H9 (cell line): ENCODE measurements around the gene ZFYVE28. TPM values are rescaled to one million over a fixed set of nuclear protein-coding genes. Genes with fewer than 3 reads are reported as not detected.
"Not testable (repeated sequence)": the region's sequence is repeated elsewhere in the genome, so short reads cannot be mapped to it uniquely, and the experiment has no call there.

Experiments used
- DNase-seq: peaks from one replicate; pipeline ENCODE4 v3.0.0-alpha.2; 2017
- H2AFZ ChIP-seq: one replicate; pipeline ENCODE4 v1.6.1; 2013; ENCODE audit warnings: mild to moderate bottlenecking, low read length, control low read depth, moderate library complexity
- H2AK5ac ChIP-seq: 2 replicates; pipeline ENCODE4 v1.6.1; 2013; ENCODE audit warnings: low read length, control low read depth, mixed read lengths; ENCODE audit not compliant: insufficient read length
- H2BK120ac ChIP-seq: one replicate; pipeline ENCODE4 v1.6.1; 2013; ENCODE audit warnings: low read depth, mild to moderate bottlenecking, low read length, control low read depth, inconsistent platforms; ENCODE audit not compliant: poor library complexity, severe bottlenecking
- H2BK12ac ChIP-seq: 2 replicates; pipeline ENCODE4 v1.6.1; 2013; ENCODE audit warnings: low read length, control low read depth, mixed read lengths, low read depth; ENCODE audit not compliant: insufficient read length
- H2BK15ac ChIP-seq: 2 replicates; pipeline ENCODE4 v1.6.1; 2013; ENCODE audit warnings: low read depth, low read length, control low read depth
- H2BK20ac ChIP-seq: one replicate; pipeline ENCODE4 v1.6.1; 2013; ENCODE audit warnings: low read depth, mild to moderate bottlenecking, low read length, control low read depth, inconsistent platforms; ENCODE audit not compliant: poor library complexity, severe bottlenecking
- H2BK5ac ChIP-seq: 2 replicates; pipeline ENCODE4 v1.6.1; 2013; ENCODE audit warnings: low read length, control low read depth, mixed read lengths; ENCODE audit not compliant: insufficient read length
- H3K14ac ChIP-seq: 2 replicates; pipeline ENCODE4 v1.6.1; 2013; ENCODE audit warnings: low read length, control low read depth; ENCODE audit not compliant: insufficient read depth
- H3K18ac ChIP-seq: 2 replicates; pipeline ENCODE4 v1.6.1; 2013; ENCODE audit warnings: low read depth, mild to moderate bottlenecking, mixed read lengths, low read length, control low read depth; ENCODE audit not compliant: insufficient read length
- H3K23ac ChIP-seq: 2 replicates; pipeline ENCODE4 v1.6.1; 2013; ENCODE audit warnings: low read length, control low read depth, mixed read lengths, low read depth; ENCODE audit not compliant: insufficient read length
- H3K23me2 ChIP-seq: 2 replicates; pipeline ENCODE4 v1.6.1; 2013; ENCODE audit warnings: low read depth, mild to moderate bottlenecking, mixed read lengths, low read length, control low read depth; ENCODE audit not compliant: insufficient read length, poor library complexity, severe bottlenecking
- H3K27ac ChIP-seq: 2 replicates; pipeline ENCODE4 v1.5.1; 2013; ENCODE audit warnings: low read length, control low read depth, mixed read lengths, low read depth; ENCODE audit not compliant: insufficient read length
- H3K27me3 ChIP-seq: 2 replicates; pipeline ENCODE4 v1.6.1; 2013; ENCODE audit warnings: low read length, control low read depth, inconsistent platforms; ENCODE audit not compliant: insufficient read depth
- H3K4ac ChIP-seq: 2 replicates; pipeline ENCODE4 v1.6.1; 2013; ENCODE audit warnings: low read depth, mild to moderate bottlenecking, control low read depth, inconsistent platforms, low read length, moderate library complexity
- H3K4me1 ChIP-seq: 2 replicates; pipeline ENCODE4 v1.6.1; 2013; ENCODE audit warnings: low read length, control low read depth, inconsistent platforms; ENCODE audit not compliant: insufficient read depth
- H3K4me2 ChIP-seq: 2 replicates; pipeline ENCODE4 v1.6.1; 2013; ENCODE audit warnings: low read length, control low read depth, mixed read lengths; ENCODE audit not compliant: insufficient read length, insufficient read depth
- H3K56ac ChIP-seq: 2 replicates; pipeline ENCODE4 v1.6.1; 2013; ENCODE audit warnings: low read depth, mild to moderate bottlenecking, mixed read lengths, low read length, control low read depth; ENCODE audit not compliant: insufficient read length
- H3K79me1 ChIP-seq: 2 replicates; pipeline ENCODE4 v1.6.1; 2013; ENCODE audit warnings: low read depth, mild to moderate bottlenecking, moderate library complexity, low read length, control low read depth, inconsistent platforms; ENCODE audit not compliant: insufficient read depth, poor library complexity, severe bottlenecking
- H3K79me2 ChIP-seq: 2 replicates; pipeline ENCODE4 v1.6.1; 2013; ENCODE audit warnings: low read length, control low read depth, inconsistent platforms; ENCODE audit not compliant: insufficient read depth
- H3K9ac ChIP-seq: 2 replicates; pipeline ENCODE4 v1.6.1; 2013; ENCODE audit warnings: low read length, control low read depth, mixed read lengths; ENCODE audit not compliant: insufficient read length; ENCODE audit errors: extremely low read depth
- H3K9me3 ChIP-seq: one replicate; pipeline ENCODE4 v1.6.1; 2013; ENCODE audit warnings: low read depth, low read length, inconsistent platforms; ENCODE audit not compliant: control insufficient read depth
- H3T11ph ChIP-seq: one replicate; pipeline ENCODE4 v1.6.1; 2013; ENCODE audit warnings: mild to moderate bottlenecking, low read length, control low read depth, inconsistent platforms
- H4K20me1 ChIP-seq: one replicate; pipeline ENCODE4 v1.6.1; 2013; ENCODE audit not compliant: control insufficient read depth, insufficient read length, insufficient read depth
- H4K5ac ChIP-seq: 2 replicates; pipeline ENCODE4 v1.6.1; 2013; ENCODE audit warnings: low read depth, mild to moderate bottlenecking, mixed read lengths, low read length, control low read depth; ENCODE audit not compliant: insufficient read length
- H4K8ac ChIP-seq: replicated peaks from 2 replicates; pipeline ENCODE4 v1.6.1; 2013; ENCODE audit warnings: low read length, control low read depth, mixed read lengths, low read depth; ENCODE audit not compliant: insufficient read length
- H4K91ac ChIP-seq: 2 replicates; pipeline ENCODE4 v1.6.1; 2013; ENCODE audit warnings: low read depth, mild to moderate bottlenecking, moderate library complexity, mixed read lengths, low read length, control low read depth; ENCODE audit not compliant: insufficient read length
- H3K27ac Mint-ChIP-seq, 3 experiments: 2 replicates in 2 of 3; 3 replicates in 1 of 3; pipeline ENCODE4 v1.8.0; 2020 to 2021; ENCODE audit warnings: mixed read lengths in 3 of 3, mild to moderate bottlenecking in 1 of 3, moderate library complexity in 1 of 3
- H3K27me3 Mint-ChIP-seq: 2 replicates; pipeline ENCODE4 v1.8.0; 2021; ENCODE audit warnings: low read depth, mild to moderate bottlenecking, moderate library complexity, mixed read lengths
- H3K36me3 Mint-ChIP-seq, 3 experiments: 2 replicates in 2 of 3; 3 replicates in 1 of 3; pipeline ENCODE4 v1.8.0; 2020 to 2021; ENCODE audit warnings: low read depth in 3 of 3, mixed read lengths in 3 of 3; ENCODE audit not compliant: insufficient read depth in 1 of 3
- H3K4me1 Mint-ChIP-seq, 2 experiments: 2 replicates each; pipeline ENCODE4 v1.8.0; 2020; ENCODE audit warnings: mixed read lengths in 2 of 2
- H3K4me3 Mint-ChIP-seq, 2 experiments: 2 replicates in 1 of 2; 3 replicates in 1 of 2; pipeline ENCODE4 v1.8.0; 2020 to 2021; ENCODE audit warnings: mild to moderate bottlenecking in 2 of 2, mixed read lengths in 2 of 2, moderate library complexity in 1 of 2
- H3K9me3 Mint-ChIP-seq, 2 experiments: 2 replicates in 1 of 2; 3 replicates in 1 of 2; pipeline ENCODE4 v1.8.0; 2020; ENCODE audit warnings: mild to moderate bottlenecking in 2 of 2, mixed read lengths in 2 of 2, moderate library complexity in 1 of 2
- WGBS: extraction: QIAGEN DNeasy Blood & Tissue Kit; methylation state at CpG from one replicate; pipeline ENCODE4 v1.1.7; 2013; ENCODE audit warnings: missing lambda C conversion rate, low lambda C conversion rate, mixed read lengths; ENCODE audit not compliant: insufficient read length; ENCODE audit errors: extremely low coverage; 5-methylcytosine and 5-hydroxymethylcytosine counted together
- total RNA-seq: library from RNA; stranded (reverse); gene quantifications from 2 replicates; pipeline ENCODE4 v1.2.1, GENCODE V29; 2021
- TF ChIP-seq, protein P1 (sequence below): fragments of 200-600 bp; sonication (generic); conservative IDR thresholded peaks from 3 replicates; pipeline ENCODE4 v1.8.0; 2021; ENCODE audit warnings: antibody characterized with exemption, mild to moderate bottlenecking

Gene ZFYVE28
- total RNA-seq, 1 experiment from 2014 or later = 0.98 TPM

DNA sequence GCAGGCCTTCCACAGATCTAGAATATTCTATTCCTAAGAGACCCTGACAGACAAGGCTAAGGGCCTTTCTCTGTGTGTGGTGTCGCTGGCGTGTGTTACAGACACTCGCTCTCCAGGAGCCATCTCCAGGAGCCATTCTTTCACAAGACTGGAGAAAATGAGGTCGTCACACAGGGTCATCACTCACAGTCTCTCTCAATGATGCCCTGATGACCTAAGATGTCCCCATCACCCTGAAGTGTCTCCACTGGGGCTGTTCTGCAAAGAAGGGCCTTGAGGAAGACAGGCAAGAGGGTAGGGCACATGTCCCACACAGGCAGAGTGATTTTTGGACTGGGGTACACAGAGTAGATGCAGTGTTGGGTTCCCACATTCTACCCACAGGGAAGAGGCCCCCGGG, 34.7 kb downstream of the ZFYVE28 start:
- Histone ChIP-seq H2BK20ac (no peak overlapping the region), H3K27me3 (no peaks in the 10 kb centered on the region), H3K79me2 (no peaks in the 10 kb centered on the region), H3K4me2 (no peak overlapping the region), H2AFZ (no peak overlapping the region), H3T11ph (no peak overlapping the region), H3K18ac (no peak overlapping the region), H3K9ac (no peak overlapping the region), H3K56ac (no peak overlapping the region), H3K9me3 (no peaks in the 10 kb centered on the region), H2BK12ac (no peak overlapping the region), H3K79me1 (no peaks in the 10 kb centered on the region), H4K91ac (no peak overlapping the region), H3K4ac (no peak overlapping the region), H2BK120ac (no peak overlapping the region), H4K8ac (no peak overlapping the region), H2BK5ac (no peak overlapping the region), H2BK15ac (no peak overlapping the region), H3K23ac (no peak overlapping the region), H4K5ac (no peak overlapping the region), H3K4me1 (0 out of 2 replicates have a peak, but pooled peaks cover 3% of the 10 kb centered on the region), H3K14ac (no peak overlapping the region), H2AK5ac (no peak overlapping the region), H3K23me2 (no peaks in the 10 kb centered on the region), H3K27ac (no peak overlapping the region), H4K20me1 (no peaks in the 10 kb centered on the region)
- TF ChIP-seq, protein P1, sequence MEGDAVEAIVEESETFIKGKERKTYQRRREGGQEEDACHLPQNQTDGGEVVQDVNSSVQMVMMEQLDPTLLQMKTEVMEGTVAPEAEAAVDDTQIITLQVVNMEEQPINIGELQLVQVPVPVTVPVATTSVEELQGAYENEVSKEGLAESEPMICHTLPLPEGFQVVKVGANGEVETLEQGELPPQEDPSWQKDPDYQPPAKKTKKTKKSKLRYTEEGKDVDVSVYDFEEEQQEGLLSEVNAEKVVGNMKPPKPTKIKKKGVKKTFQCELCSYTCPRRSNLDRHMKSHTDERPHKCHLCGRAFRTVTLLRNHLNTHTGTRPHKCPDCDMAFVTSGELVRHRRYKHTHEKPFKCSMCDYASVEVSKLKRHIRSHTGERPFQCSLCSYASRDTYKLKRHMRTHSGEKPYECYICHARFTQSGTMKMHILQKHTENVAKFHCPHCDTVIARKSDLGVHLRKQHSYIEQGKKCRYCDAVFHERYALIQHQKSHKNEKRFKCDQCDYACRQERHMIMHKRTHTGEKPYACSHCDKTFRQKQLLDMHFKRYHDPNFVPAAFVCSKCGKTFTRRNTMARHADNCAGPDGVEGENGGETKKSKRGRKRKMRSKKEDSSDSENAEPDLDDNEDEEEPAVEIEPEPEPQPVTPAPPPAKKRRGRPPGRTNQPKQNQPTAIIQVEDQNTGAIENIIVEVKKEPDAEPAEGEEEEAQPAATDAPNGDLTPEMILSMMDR = no peak
- no peak for DNase-seq
- Mint-ChIP-seq H3K36me3 (peaks cover 5 to 7% (median 7%) of the 10 kb centered on the region in 3 experiments; a peak in 5 of 7 replicates), H3K4me3 (no peak overlapping the region), H3K27me3 (peaks cover 11% of the 10 kb centered on the region), H3K27ac (no peak overlapping the region), H3K9me3 (peaks cover 7 to 9% of the 10 kb centered on the region in 2 experiments; a peak in 4 of 5 replicates), H3K4me1 (peaks cover 10% of the 10 kb centered on the region in 2 experiments)
- no CpG with 5 or more reads among the region's 5 CpGs for WGBS

DNA sequence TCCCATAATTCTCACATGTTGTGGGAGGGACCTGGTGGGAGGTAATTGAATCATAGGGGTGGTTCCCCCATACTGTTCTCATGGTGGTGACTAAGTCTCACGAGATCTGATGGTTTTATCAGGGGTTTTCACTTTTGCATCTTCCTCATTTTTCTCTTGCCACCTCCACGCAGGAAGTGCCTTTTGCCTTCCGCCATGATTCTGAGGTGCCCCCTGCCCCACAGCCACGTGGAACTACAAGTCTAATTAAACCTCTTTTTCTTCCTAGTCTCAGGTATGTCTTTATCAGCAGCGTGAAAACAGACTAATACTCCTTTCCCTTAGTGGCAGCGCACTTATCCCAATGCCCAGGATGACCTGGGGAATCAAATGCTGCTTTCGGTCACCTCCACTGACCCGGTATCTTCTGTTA, 35.2 kb downstream of the ZFYVE28 start:
- H4K5ac ChIP-seq, H3K27me3 ChIP-seq, H3K4me2 ChIP-seq, H3K56ac ChIP-seq, H2BK120ac ChIP-seq, H3K4me1 Mint-ChIP-seq, H2AK5ac ChIP-seq, H4K8ac ChIP-seq, H3T11ph ChIP-seq, H3K27ac Mint-ChIP-seq, H3K9ac ChIP-seq, H3K23ac ChIP-seq, H3K4ac ChIP-seq, H3K4me3 Mint-ChIP-seq, H3K79me2 ChIP-seq, H3K4me1 ChIP-seq, H3K18ac ChIP-seq, H3K9me3 ChIP-seq, H2BK12ac ChIP-seq, H2BK5ac ChIP-seq, H3K79me1 ChIP-seq, H3K14ac ChIP-seq, H3K9me3 Mint-ChIP-seq, H4K20me1 ChIP-seq, H3K23me2 ChIP-seq, H2BK20ac ChIP-seq, DNase-seq, H2BK15ac ChIP-seq, H4K91ac ChIP-seq, H3K36me3 Mint-ChIP-seq, H2AFZ ChIP-seq, H3K27ac ChIP-seq: not testable (repeated sequence)
- peaks cover 11% of the 10 kb centered on the region for H3K27me3 Mint-ChIP-seq
- WGBS = no CpG with 5 or more reads among the region's 8 CpGs
